Effector memory CD4-positive, alpha-beta T cell (primary cell): ENCODE data around the gene HRG.
A peak's percentile ranks its signal among the peaks of the same experiment; 100 is the strongest.

Experiments used
- DNase-seq, 3 donors: peaks; one replicate each; pipeline ENCODE4 v3.0.0-alpha.2; 2020
- H3K27ac ChIP-seq: 2 replicates; pipeline ENCODE4 v1.7.0; 2013; ENCODE audit warnings: mild to moderate bottlenecking, low read length, moderate library complexity; ENCODE audit not compliant: insufficient read depth, poor library complexity, severe bottlenecking
- H3K27me3 ChIP-seq: replicated peaks from 2 replicates; pipeline ENCODE4 v1.7.0; 2013; ENCODE audit warnings: mild to moderate bottlenecking, low read length; ENCODE audit not compliant: insufficient read depth, control insufficient read depth, poor library complexity, severe bottlenecking
- H3K36me3 ChIP-seq: 2 replicates; pipeline ENCODE4 v1.7.0; 2013; ENCODE audit warnings: mild to moderate bottlenecking, low read length, moderate library complexity; ENCODE audit not compliant: control insufficient read depth, insufficient read depth
- H3K4me1 ChIP-seq: 2 replicates; pipeline ENCODE4 v1.7.0; 2013; ENCODE audit warnings: low read length, mild to moderate bottlenecking; ENCODE audit not compliant: control insufficient read depth, insufficient read depth, poor library complexity, severe bottlenecking
- H3K4me3 ChIP-seq: 2 replicates; pipeline ENCODE4 v1.7.0; 2013; ENCODE audit warnings: low read length, low read depth, mild to moderate bottlenecking; ENCODE audit not compliant: insufficient read depth, poor library complexity, severe bottlenecking
- H3K9me3 ChIP-seq: 2 replicates; pipeline ENCODE4 v1.7.0; 2013; ENCODE audit warnings: mild to moderate bottlenecking, low read length, moderate library complexity; ENCODE audit not compliant: control insufficient read depth
- total RNA-seq, 3 donors: gene quantifications; one replicate each; lab custom pipeline; 2026; lab: John Stamatoyannopoulos, UW

HRG gene, protein sequence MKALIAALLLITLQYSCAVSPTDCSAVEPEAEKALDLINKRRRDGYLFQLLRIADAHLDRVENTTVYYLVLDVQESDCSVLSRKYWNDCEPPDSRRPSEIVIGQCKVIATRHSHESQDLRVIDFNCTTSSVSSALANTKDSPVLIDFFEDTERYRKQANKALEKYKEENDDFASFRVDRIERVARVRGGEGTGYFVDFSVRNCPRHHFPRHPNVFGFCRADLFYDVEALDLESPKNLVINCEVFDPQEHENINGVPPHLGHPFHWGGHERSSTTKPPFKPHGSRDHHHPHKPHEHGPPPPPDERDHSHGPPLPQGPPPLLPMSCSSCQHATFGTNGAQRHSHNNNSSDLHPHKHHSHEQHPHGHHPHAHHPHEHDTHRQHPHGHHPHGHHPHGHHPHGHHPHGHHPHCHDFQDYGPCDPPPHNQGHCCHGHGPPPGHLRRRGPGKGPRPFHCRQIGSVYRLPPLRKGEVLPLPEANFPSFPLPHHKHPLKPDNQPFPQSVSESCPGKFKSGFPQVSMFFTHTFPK
- total RNA-seq = 0 reads per million in 3 donors

GRCh38 chr3:186665625-186666188 lies at the start of gene HRG:
Gene HRG (plus strand): TSS chr3:186666014. CDS start chr3:186666032, 18 bp downstream.
- H3K27ac ChIP-seq = no peak within 1 kb of the TSS
- no peaks in the 10 kb centered on the region for H3K36me3 ChIP-seq
- no peaks in the 10 kb centered on the region for H3K4me1 ChIP-seq
- H3K27me3 ChIP-seq = no peaks in the 10 kb centered on the region
- H3K9me3 ChIP-seq = no peaks in the 10 kb centered on the region
- DNase-seq = no peak
- H3K4me3 ChIP-seq = no peak within 1 kb of the TSS

DNA sequence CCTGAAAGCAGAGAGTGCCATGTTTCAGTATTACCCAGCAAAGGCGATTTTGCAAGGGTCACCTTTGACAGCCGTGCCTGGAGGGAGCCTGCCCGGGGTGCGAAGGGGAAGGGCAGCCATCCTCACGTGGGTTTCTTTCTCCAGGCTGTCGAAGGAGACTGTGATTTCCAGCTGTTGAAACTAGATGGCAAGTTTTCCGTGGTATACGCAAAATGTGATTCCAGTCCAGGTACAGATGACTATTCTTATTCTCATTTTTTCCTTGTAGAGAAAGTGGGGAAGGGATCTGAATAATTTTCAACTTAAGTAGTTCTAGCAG lies 49.6 kb upstream of the HRG start:
- Histone ChIP-seq H3K36me3 (no peaks in the 10 kb centered on the region), H3K4me3 (no peak overlapping the region), H3K9me3 (no peaks in the 10 kb centered on the region), H3K27ac (no peak overlapping the region), H3K27me3 (peaks cover 4% of the 10 kb centered on the region), H3K4me1 (peaks cover 6% of the 10 kb centered on the region)
- DNase-seq = no peak

- Histone ChIP-seq H3K4me3 (peak overlapping the region; percentile 23), H3K4me1 (peaks cover 6% of the 10 kb centered on the region), H3K9me3 (no peaks in the 10 kb centered on the region), H3K36me3 (no peaks in the 10 kb centered on the region), H3K27ac (no peak overlapping the region), H3K27me3 (peaks cover 4% of the 10 kb centered on the region)
- DNase-seq = peak; percentile 68 to 78 (median 69)
These were observed 48.5 kb upstream of the HRG start for GRCh38 chr3:186617036-186617946.

GRCh38 chr3:186618318-186618938 lies 47.4 kb upstream of the HRG start:
- Histone ChIP-seq H3K36me3 (no peaks in the 10 kb centered on the region), H3K4me3 (no peak overlapping the region), H3K9me3 (no peaks in the 10 kb centered on the region), H3K27me3 (peaks cover 4% of the 10 kb centered on the region), H3K4me1 (peaks cover 6% of the 10 kb centered on the region), H3K27ac (no peak overlapping the region)
- DNase-seq = no peak

GRCh38 chr3:186619787-186620212 lies 46.0 kb upstream of the HRG start:
- H3K4me3 ChIP-seq = no peak overlapping the region
- no peaks in the 10 kb centered on the region for H3K9me3 ChIP-seq
- H3K27me3 ChIP-seq = peaks cover 4% of the 10 kb centered on the region
- H3K36me3 ChIP-seq = no peaks in the 10 kb centered on the region
- H3K27ac ChIP-seq = no peak overlapping the region
- no peaks in the 10 kb centered on the region for H3K4me1 ChIP-seq
- DNase-seq = no peak

DNA sequence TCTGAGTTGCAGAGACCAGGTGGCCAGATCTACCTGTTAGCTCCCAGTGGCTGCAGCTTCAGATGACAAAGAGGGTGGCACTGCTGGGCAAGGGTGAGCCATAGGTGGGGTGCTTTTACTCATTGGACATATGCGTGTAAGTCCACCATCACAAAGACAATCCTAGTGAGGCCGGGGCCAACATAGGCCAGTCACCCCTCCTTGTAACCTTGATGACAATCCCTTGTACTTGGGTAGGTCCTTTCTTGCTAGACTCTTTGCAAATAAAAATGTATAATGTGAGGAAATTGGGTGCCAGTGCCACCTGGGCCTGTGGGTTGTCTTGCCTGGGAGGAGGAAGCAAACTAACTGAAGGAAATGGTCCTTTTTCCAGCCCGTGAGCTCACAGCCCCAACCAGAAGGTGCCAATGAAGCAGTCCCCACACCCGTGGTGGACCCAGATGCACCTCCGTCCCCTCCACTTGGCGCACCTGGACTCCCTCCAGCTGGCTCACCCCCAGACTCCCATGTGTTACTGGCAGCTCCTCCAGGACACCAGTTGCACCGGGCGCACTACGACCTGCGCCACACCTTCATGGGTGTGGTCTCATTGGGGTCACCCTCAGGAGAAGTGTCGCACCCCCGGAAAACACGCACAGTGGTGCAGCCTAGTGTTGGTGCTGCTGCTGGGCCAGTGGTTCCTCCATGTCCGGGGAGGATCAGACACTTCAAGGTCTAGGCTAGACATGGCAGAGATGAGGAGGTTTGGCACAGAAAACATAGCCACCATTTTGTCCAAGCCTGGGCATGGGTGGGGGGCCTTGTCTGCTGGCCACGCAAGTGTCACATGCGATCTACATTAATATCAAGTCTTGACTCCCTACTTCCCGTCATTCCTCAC lies 45.4 kb upstream of the HRG start:
- DNase-seq = no peak
- H3K27me3 ChIP-seq = peaks cover 4% of the 10 kb centered on the region

GRCh38 chr3:186621894-186622650 lies 43.7 kb upstream of the HRG start:
- no peak overlapping the region for H3K27ac ChIP-seq
- H3K36me3 ChIP-seq = no peaks in the 10 kb centered on the region
- H3K4me1 ChIP-seq = no peaks in the 10 kb centered on the region
- H3K27me3 ChIP-seq = peaks cover 4% of the 10 kb centered on the region
- no peaks in the 10 kb centered on the region for H3K9me3 ChIP-seq
- no peak for DNase-seq
- no peak overlapping the region for H3K4me3 ChIP-seq

More for the DNA sequence above, 45.4 kb upstream of the HRG start:
- Histone ChIP-seq H3K9me3 (no peaks in the 10 kb centered on the region), H3K4me3 (no peak overlapping the region), H3K27ac (no peak overlapping the region), H3K36me3 (no peaks in the 10 kb centered on the region), H3K4me1 (no peaks in the 10 kb centered on the region)

GRCh38 chr3:186622651-186623310 lies 43.0 kb upstream of the HRG start:
- H3K27me3 ChIP-seq = peaks cover 3% of the 10 kb centered on the region
- no peaks in the 10 kb centered on the region for H3K4me1 ChIP-seq
- H3K4me3 ChIP-seq = no peak overlapping the region
- H3K27ac ChIP-seq = no peak overlapping the region
- no peaks in the 10 kb centered on the region for H3K9me3 ChIP-seq
- H3K36me3 ChIP-seq = no peaks in the 10 kb centered on the region
- DNase-seq = no peak
